ENCODE measurements around the gene RECQL5. TPM values are rescaled to one million over a fixed set of nuclear protein-coding genes. Genes with fewer than 3 reads are reported as not detected.

RECQL5 gene
- total RNA-seq, 3 donors from 2014 or later (not counting 1 experiment from before 2014, with no cell fraction given) = 33.4 to 39.1 (median 34.3) TPM

DNA sequence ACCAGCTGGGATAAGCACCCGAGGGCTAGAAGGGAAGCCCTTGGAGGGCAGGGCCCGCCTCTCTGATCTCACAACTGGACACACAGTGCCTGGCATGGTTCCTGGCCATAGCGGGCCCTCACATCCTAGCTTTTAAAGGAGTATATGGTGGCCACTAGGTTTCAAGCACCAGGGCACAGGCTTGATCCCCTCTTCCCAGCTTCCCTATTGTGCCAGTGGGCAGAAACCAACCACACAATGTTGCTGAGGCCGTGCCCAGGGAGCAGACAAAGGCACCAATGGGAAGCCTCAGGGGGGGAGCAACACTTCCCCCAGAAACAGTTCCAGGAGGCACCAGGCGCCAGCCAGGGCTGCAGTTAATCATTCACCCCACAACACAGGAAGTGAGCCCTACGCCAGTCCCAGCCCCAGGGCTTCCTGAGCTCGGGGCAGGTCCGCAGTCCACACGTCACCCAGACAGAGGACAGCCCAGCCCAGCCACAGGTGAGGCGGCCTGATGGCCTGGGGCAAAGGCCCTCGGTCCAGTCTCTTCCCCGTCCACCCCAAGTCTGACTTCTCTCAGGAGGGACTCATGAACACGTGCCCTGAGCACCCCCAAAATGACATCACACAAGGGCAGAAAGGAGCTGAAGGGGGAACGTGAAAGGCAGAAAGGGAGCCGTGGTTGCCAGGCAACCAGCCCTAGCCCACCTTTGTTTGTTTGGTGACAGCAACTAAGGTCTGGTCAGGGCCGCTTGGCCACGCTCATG is 20.9 kb downstream of the RECQL5 start:
- Histone ChIP-seq H3K27me3 (ENCODE audit: control insufficient read depth, insufficient read depth, low read length) (no peaks in the 10 kb centered on the region), H3K4me1 (ENCODE audit: control insufficient read depth, insufficient read depth, low read length) (peaks cover 11% of the 10 kb centered on the region), H3K36me3 (ENCODE audit: control insufficient read depth, insufficient read depth, low read length) (peaks cover 10% of the 10 kb centered on the region), H3K4me3 (ENCODE audit: low read length) (no peak overlapping the region), H3K9me3 (ENCODE audit: control insufficient read depth, insufficient read depth, low read length) (no peaks in the 10 kb centered on the region), H3K27ac (ENCODE audit: low read length) (no peak overlapping the region)
- H3K4me1 Mint-ChIP-seq = peaks cover 14 to 15% of the 10 kb centered on the region in 2 donors
- no peaks in the 10 kb centered on the region for H3K9me3 Mint-ChIP-seq
- intact Hi-C loops (cut with micrococcal nuclease) = no loop called here
- TF ChIP-seq, protein P1, sequence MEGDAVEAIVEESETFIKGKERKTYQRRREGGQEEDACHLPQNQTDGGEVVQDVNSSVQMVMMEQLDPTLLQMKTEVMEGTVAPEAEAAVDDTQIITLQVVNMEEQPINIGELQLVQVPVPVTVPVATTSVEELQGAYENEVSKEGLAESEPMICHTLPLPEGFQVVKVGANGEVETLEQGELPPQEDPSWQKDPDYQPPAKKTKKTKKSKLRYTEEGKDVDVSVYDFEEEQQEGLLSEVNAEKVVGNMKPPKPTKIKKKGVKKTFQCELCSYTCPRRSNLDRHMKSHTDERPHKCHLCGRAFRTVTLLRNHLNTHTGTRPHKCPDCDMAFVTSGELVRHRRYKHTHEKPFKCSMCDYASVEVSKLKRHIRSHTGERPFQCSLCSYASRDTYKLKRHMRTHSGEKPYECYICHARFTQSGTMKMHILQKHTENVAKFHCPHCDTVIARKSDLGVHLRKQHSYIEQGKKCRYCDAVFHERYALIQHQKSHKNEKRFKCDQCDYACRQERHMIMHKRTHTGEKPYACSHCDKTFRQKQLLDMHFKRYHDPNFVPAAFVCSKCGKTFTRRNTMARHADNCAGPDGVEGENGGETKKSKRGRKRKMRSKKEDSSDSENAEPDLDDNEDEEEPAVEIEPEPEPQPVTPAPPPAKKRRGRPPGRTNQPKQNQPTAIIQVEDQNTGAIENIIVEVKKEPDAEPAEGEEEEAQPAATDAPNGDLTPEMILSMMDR (IDR thresholded peaks at IDR 0.05) = no peak
- ATAC-seq = peak; percentile 88 to 96 (median 96)
- H3K27me3 Mint-ChIP-seq (ENCODE audit: low read depth in 2 of 2) = no peaks in the 10 kb centered on the region
- peak overlapping the region; percentile 69 to 86 for H3K27ac Mint-ChIP-seq
- H3K36me3 Mint-ChIP-seq = no peaks in the 10 kb centered on the region
- WGBS (ENCODE audit: insufficient coverage) = 36% methylated on average over 17 of the region's 17 CpGs
- H3K4me3 Mint-ChIP-seq = no peak overlapping the region
- peak in 1 of 2 donors; percentile 42 for DNase-seq

GRCh38 chr17:75645501-75645888 is 21.5 kb downstream of the RECQL5 start:
- peak overlapping the region; percentile 69 to 86 for H3K27ac Mint-ChIP-seq
- H3K4me3 Mint-ChIP-seq = no peak overlapping the region
- Histone ChIP-seq H3K27ac (ENCODE audit: low read length) (no peak overlapping the region), H3K36me3 (ENCODE audit: control insufficient read depth, insufficient read depth, low read length) (peaks cover 6% of the 10 kb centered on the region), H3K9me3 (ENCODE audit: control insufficient read depth, insufficient read depth, low read length) (no peaks in the 10 kb centered on the region), H3K4me1 (ENCODE audit: control insufficient read depth, insufficient read depth, low read length) (peaks cover 11% of the 10 kb centered on the region), H3K27me3 (ENCODE audit: control insufficient read depth, insufficient read depth, low read length) (no peaks in the 10 kb centered on the region), H3K4me3 (ENCODE audit: low read length) (no peak overlapping the region)
- TF ChIP-seq, protein P1 (IDR thresholded peaks at IDR 0.05) = no peak
- no peaks in the 10 kb centered on the region for H3K9me3 Mint-ChIP-seq
- H3K27me3 Mint-ChIP-seq (ENCODE audit: low read depth in 2 of 2) = no peaks in the 10 kb centered on the region
- DNase-seq (no peak), ATAC-seq (no peak)
- 73% methylated on average over 7 of the region's 7 CpGs for WGBS (ENCODE audit: insufficient coverage)
- H3K36me3 Mint-ChIP-seq = no peaks in the 10 kb centered on the region
- intact Hi-C loops (cut with micrococcal nuclease) = no loop called here
- H3K4me1 Mint-ChIP-seq = peaks cover 14 to 15% of the 10 kb centered on the region in 2 donors

DNA sequence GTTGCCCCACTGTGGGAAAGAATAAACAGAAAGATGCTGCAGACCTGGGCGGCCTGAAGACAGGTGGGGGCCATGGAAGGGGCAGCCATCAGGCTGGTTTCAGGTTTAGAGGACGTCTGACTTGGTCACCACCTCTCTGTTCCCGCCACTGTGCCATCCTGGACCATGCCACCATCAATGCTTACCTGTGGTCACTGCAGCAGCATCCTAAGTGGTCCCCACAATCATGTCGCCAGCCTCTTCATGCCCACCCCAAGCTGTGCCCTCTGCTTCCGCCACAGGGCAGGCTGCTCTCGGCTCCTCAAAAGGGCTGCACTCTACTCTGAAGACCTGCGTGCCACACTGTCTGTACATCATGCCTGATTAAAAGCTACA is 23.3 kb downstream of the RECQL5 start:
- WGBS (ENCODE audit: insufficient coverage) = 96% methylated on average over 7 of the region's 7 CpGs
- Mint-ChIP-seq H3K27ac (no peak overlapping the region), H3K27me3 (ENCODE audit: low read depth in 2 of 2) (no peaks in the 10 kb centered on the region), H3K4me3 (no peak overlapping the region), H3K36me3 (no peaks in the 10 kb centered on the region), H3K9me3 (no peaks in the 10 kb centered on the region), H3K4me1 (peaks cover 14 to 15% of the 10 kb centered on the region in 2 donors)
- H3K9me3 ChIP-seq (ENCODE audit: control insufficient read depth, insufficient read depth, low read length) = no peaks in the 10 kb centered on the region
- TF ChIP-seq, protein P1 (IDR thresholded peaks at IDR 0.05) = no peak
- H3K27ac ChIP-seq (ENCODE audit: low read length) = no peak overlapping the region
- ATAC-seq (no peak), DNase-seq (no peak)
- H3K36me3 ChIP-seq (ENCODE audit: control insufficient read depth, insufficient read depth, low read length) = no peaks in the 10 kb centered on the region
- no peak overlapping the region for H3K4me3 ChIP-seq (ENCODE audit: low read length)
- intact Hi-C loops (cut with micrococcal nuclease) = no loop called here
- peaks cover 11% of the 10 kb centered on the region for H3K4me1 ChIP-seq (ENCODE audit: control insufficient read depth, insufficient read depth, low read length)
- H3K27me3 ChIP-seq (ENCODE audit: control insufficient read depth, insufficient read depth, low read length) = no peaks in the 10 kb centered on the region
